WTC11 (cell line): Measurements from ENCODE around the gene CYSRT1.

Experiments
- CBFB ChIP-seq: sonication (generic); formaldehyde crosslinking; IDR thresholded peaks from 2 replicates; pipeline ENCODE4 v1.8.1; 2022; ENCODE audit warnings: mild to moderate bottlenecking, low read depth, missing genetic modification reagents
- ELF4 ChIP-seq: sonication (generic); formaldehyde crosslinking; IDR thresholded peaks from 2 replicates; pipeline ENCODE4 v1.8.1; 2022; ENCODE audit warnings: low read depth, mild to moderate bottlenecking, moderate library complexity, missing genetic modification reagents
- ETV6 ChIP-seq: sonication (generic); formaldehyde crosslinking; IDR thresholded peaks from 2 replicates; pipeline ENCODE4 v1.8.1; 2022; ENCODE audit warnings: mild to moderate bottlenecking, missing genetic modification reagents
- JAZF1 ChIP-seq: fragments of 250-450 bp; sonication (Bioruptor Pico); IDR thresholded peaks from 2 replicates; pipeline ENCODE4 v1.9.0; 2021; ENCODE audit warnings: moderate library complexity, mild to moderate bottlenecking, inconsistent platforms
- KAT7 ChIP-seq: sonication (generic); formaldehyde crosslinking; IDR thresholded peaks from 2 replicates; pipeline ENCODE4 v1.8.1; 2023; ENCODE audit warnings: missing genetic modification reagents, mild to moderate bottlenecking, borderline replicate concordance
- MYBL2 ChIP-seq: sonication (generic); formaldehyde crosslinking; IDR thresholded peaks from 2 replicates; pipeline ENCODE4 v1.8.1; 2023; ENCODE audit warnings: mild to moderate bottlenecking, moderate library complexity, missing genetic modification reagents
- ZNF138 ChIP-seq: sonication (generic); formaldehyde crosslinking; conservative IDR thresholded peaks from 2 replicates; pipeline ENCODE4 v1.8.1; 2022; ENCODE audit warnings: mild to moderate bottlenecking, moderate library complexity, missing genetic modification reagents
- ZNF671 ChIP-seq: fragments of 250-450 bp; sonication (Bioruptor Pico); IDR thresholded peaks from 2 replicates; pipeline ENCODE4 v1.8.0; 2021; ENCODE audit warnings: mild to moderate bottlenecking
- TF ChIP-seq, protein P1 (sequence below): fragments of 200-600 bp; IDR thresholded peaks from 2 replicates; pipeline ENCODE4 v1.8.0; 2022; ENCODE audit warnings: antibody characterized with exemption
- TF ChIP-seq, protein P2 (sequence below): sonication (generic); formaldehyde crosslinking; IDR thresholded peaks from 2 replicates; pipeline ENCODE4 v1.8.1; 2023; ENCODE audit warnings: mild to moderate bottlenecking, missing genetic modification reagents, moderate library complexity
- TF ChIP-seq, protein P3 (sequence below): sonication (generic); formaldehyde crosslinking; IDR thresholded peaks from 2 replicates; pipeline ENCODE4 v1.8.0; 2022; ENCODE audit warnings: mild to moderate bottlenecking, missing genetic modification reagents
- TF ChIP-seq, protein P4 (sequence below): sonication (generic); formaldehyde crosslinking; IDR thresholded peaks from 2 replicates; pipeline ENCODE4 v1.8.0; 2022; ENCODE audit warnings: missing genetic modification reagents
- TF ChIP-seq, protein P5 (sequence below): sonication (generic); formaldehyde crosslinking; IDR thresholded peaks from 2 replicates; pipeline ENCODE4 v1.8.1; 2023; ENCODE audit warnings: mild to moderate bottlenecking, moderate library complexity, missing genetic modification reagents
- TF ChIP-seq, protein P6 (sequence below): sonication (generic); formaldehyde crosslinking; IDR thresholded peaks from 2 replicates; pipeline ENCODE4 v1.8.0; 2022; ENCODE audit warnings: mild to moderate bottlenecking, missing genetic modification reagents

DNA sequence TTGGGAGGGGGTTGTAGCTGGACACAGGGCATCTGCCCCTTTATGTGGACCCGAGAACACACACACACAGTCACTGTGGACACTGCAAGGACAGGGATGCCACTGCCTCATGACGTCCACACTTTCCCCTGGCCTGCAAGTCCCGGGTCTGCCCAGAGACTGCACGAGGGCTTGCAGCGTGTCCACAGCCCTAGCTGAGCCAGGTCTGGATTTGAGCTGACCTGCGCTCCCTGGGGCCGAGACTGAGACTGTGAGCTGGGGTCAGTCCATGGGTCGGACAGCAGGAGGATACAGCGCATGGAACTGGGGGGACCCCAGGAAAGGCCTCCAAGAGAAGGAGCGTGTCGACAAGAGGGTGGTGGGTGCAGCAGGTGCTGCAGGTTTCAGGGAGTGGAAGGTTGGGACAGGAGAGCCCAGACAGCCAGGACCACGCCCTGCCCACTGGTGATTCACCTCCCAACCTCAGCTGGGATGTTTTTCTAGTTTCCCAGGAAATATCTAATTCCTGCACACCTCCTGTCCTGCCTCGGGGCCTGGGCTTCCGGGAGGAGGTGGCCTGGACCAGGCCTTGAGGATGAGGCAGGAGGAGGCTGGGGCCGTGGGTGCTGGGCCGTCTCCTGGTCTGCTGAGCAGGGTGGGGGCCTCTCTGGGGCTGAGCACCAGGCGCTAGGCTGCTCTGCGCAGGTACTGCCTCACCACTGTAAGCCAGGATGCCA, 1.5 kb downstream of the CYSRT1 start:
- TF ChIP-seq, protein P1, sequence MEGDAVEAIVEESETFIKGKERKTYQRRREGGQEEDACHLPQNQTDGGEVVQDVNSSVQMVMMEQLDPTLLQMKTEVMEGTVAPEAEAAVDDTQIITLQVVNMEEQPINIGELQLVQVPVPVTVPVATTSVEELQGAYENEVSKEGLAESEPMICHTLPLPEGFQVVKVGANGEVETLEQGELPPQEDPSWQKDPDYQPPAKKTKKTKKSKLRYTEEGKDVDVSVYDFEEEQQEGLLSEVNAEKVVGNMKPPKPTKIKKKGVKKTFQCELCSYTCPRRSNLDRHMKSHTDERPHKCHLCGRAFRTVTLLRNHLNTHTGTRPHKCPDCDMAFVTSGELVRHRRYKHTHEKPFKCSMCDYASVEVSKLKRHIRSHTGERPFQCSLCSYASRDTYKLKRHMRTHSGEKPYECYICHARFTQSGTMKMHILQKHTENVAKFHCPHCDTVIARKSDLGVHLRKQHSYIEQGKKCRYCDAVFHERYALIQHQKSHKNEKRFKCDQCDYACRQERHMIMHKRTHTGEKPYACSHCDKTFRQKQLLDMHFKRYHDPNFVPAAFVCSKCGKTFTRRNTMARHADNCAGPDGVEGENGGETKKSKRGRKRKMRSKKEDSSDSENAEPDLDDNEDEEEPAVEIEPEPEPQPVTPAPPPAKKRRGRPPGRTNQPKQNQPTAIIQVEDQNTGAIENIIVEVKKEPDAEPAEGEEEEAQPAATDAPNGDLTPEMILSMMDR = no peak
- TF ChIP-seq, protein P2, sequence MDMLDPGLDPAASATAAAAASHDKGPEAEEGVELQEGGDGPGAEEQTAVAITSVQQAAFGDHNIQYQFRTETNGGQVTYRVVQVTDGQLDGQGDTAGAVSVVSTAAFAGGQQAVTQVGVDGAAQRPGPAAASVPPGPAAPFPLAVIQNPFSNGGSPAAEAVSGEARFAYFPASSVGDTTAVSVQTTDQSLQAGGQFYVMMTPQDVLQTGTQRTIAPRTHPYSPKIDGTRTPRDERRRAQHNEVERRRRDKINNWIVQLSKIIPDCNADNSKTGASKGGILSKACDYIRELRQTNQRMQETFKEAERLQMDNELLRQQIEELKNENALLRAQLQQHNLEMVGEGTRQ (CRISPR knock-in tag) = no peak
- no peak for TF ChIP-seq MYBL2
- TF ChIP-seq CBFB = no peak
- TF ChIP-seq, protein P3, sequence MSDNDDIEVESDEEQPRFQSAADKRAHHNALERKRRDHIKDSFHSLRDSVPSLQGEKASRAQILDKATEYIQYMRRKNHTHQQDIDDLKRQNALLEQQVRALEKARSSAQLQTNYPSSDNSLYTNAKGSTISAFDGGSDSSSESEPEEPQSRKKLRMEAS (CRISPR knock-in tag) = no peak
- TF ChIP-seq, protein P4, sequence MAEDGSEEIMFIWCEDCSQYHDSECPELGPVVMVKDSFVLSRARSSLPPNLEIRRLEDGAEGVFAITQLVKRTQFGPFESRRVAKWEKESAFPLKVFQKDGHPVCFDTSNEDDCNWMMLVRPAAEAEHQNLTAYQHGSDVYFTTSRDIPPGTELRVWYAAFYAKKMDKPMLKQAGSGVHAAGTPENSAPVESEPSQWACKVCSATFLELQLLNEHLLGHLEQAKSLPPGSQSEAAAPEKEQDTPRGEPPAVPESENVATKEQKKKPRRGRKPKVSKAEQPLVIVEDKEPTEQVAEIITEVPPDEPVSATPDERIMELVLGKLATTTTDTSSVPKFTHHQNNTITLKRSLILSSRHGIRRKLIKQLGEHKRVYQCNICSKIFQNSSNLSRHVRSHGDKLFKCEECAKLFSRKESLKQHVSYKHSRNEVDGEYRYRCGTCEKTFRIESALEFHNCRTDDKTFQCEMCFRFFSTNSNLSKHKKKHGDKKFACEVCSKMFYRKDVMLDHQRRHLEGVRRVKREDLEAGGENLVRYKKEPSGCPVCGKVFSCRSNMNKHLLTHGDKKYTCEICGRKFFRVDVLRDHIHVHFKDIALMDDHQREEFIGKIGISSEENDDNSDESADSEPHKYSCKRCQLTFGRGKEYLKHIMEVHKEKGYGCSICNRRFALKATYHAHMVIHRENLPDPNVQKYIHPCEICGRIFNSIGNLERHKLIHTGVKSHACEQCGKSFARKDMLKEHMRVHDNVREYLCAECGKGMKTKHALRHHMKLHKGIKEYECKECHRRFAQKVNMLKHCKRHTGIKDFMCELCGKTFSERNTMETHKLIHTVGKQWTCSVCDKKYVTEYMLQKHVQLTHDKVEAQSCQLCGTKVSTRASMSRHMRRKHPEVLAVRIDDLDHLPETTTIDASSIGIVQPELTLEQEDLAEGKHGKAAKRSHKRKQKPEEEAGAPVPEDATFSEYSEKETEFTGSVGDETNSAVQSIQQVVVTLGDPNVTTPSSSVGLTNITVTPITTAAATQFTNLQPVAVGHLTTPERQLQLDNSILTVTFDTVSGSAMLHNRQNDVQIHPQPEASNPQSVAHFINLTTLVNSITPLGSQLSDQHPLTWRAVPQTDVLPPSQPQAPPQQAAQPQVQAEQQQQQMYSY (CRISPR knock-in tag) = no peak
- TF ChIP-seq KAT7 (CRISPR knock-in tag) = no peak
- TF ChIP-seq ETV6 (CRISPR knock-in tag) = no peak
- no peak for TF ChIP-seq ELF4 (CRISPR knock-in tag)
- TF ChIP-seq ZNF671 (CRISPR knock-in tag) = no peak
- TF ChIP-seq, protein P5, sequence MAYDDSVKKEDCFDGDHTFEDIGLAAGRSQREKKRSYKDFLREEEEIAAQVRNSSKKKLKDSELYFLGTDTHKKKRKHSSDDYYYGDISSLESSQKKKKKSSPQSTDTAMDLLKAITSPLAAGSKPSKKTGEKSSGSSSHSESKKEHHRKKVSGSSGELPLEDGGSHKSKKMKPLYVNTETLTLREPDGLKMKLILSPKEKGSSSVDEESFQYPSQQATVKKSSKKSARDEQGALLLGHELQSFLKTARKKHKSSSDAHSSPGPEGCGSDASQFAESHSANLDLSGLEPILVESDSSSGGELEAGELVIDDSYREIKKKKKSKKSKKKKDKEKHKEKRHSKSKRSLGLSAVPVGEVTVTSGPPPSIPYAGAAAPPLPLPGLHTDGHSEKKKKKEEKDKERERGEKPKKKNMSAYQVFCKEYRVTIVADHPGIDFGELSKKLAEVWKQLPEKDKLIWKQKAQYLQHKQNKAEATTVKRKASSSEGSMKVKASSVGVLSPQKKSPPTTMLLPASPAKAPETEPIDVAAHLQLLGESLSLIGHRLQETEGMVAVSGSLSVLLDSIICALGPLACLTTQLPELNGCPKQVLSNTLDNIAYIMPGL = no peak
- TF ChIP-seq, protein P6, sequence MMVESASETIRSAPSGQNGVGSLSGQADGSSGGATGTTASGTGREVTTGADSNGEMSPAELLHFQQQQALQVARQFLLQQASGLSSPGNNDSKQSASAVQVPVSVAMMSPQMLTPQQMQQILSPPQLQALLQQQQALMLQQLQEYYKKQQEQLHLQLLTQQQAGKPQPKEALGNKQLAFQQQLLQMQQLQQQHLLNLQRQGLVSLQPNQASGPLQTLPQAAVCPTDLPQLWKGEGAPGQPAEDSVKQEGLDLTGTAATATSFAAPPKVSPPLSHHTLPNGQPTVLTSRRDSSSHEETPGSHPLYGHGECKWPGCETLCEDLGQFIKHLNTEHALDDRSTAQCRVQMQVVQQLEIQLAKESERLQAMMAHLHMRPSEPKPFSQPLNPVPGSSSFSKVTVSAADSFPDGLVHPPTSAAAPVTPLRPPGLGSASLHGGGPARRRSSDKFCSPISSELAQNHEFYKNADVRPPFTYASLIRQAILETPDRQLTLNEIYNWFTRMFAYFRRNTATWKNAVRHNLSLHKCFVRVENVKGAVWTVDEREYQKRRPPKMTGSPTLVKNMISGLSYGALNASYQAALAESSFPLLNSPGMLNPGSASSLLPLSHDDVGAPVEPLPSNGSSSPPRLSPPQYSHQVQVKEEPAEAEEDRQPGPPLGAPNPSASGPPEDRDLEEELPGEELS (CRISPR knock-in tag) = no peak
- no peak for TF ChIP-seq JAZF1 (CRISPR knock-in tag)
- no peak for TF ChIP-seq ZNF138
